ENCODE data around the gene ASCL4.
"Not testable (repeated sequence)": the region's sequence is repeated elsewhere in the genome, so short reads cannot be mapped to it uniquely, and the experiment has no call there.

The ASCL4 gene

GRCh38 chr12:107774349-107775029 lies at the start of gene ASCL4:
Gene ASCL4 (plus strand): TSS chr12:107774704. CDS start chr12:107775219, 515 bp downstream.
- DNase-seq: no peak

- DNase-seq: not testable (repeated sequence)
These were observed 47.2 kb upstream of the ASCL4 start for GRCh38 chr12:107727327-107727726.

GRCh38 chr12:107727742-107728141 lies 46.8 kb upstream of the ASCL4 start:
- DNase-seq: not testable (repeated sequence)

GRCh38 chr12:107730618-107731341 lies 43.7 kb upstream of the ASCL4 start:
- DNase-seq: no peak

- no peak for DNase-seq
These were observed 43.1 kb upstream of the ASCL4 start for GRCh38 chr12:107731366-107731765.

GRCh38 chr12:107732365-107732764 lies 42.1 kb upstream of the ASCL4 start:
- no peak for DNase-seq

GRCh38 chr12:107734139-107734538 lies 40.4 kb upstream of the ASCL4 start:
- no peak for DNase-seq

GRCh38 chr12:107735763-107736162 lies 38.7 kb upstream of the ASCL4 start:
- DNase-seq: peak; percentile 22

- DNase-seq: no peak
These were observed 37.6 kb upstream of the ASCL4 start for GRCh38 chr12:107736914-107737313.

- DNase-seq: no peak
These were observed 26.0 kb upstream of the ASCL4 start for GRCh38 chr12:107748472-107748871.

- no peak for DNase-seq
These were observed 25.4 kb upstream of the ASCL4 start for GRCh38 chr12:107749083-107749482.

- DNase-seq: no peak
These were observed 15.1 kb upstream of the ASCL4 start for GRCh38 chr12:107759410-107759809.

- DNase-seq: peak; percentile 43
These were observed 14.2 kb upstream of the ASCL4 start for GRCh38 chr12:107760207-107760808.

GRCh38 chr12:107760809-107761501 lies 13.5 kb upstream of the ASCL4 start, which contains the start of gene PRDM4:
Gene PRDM4 (minus strand): TSS chr12:107761137. CDS start chr12:107760515, 622 bp downstream.
- peak; percentile 91 for DNase-seq

- peak; percentile 42 for DNase-seq
These were observed 13.0 kb upstream of the ASCL4 start for GRCh38 chr12:107761502-107761904.

- DNase-seq: no peak
These were observed 11.6 kb upstream of the ASCL4 start for GRCh38 chr12:107762874-107763273.

- DNase-seq: no peak
These were observed 9.9 kb upstream of the ASCL4 start for GRCh38 chr12:107764626-107765025.

- DNase-seq: no peak
These were observed 9.2 kb upstream of the ASCL4 start for GRCh38 chr12:107765316-107765715.

- DNase-seq: no peak
These were observed 7.0 kb upstream of the ASCL4 start for GRCh38 chr12:107767466-107767865.

- peak; percentile 51 for DNase-seq
These were observed 703 bp downstream of the ASCL4 start for GRCh38 chr12:107775093-107775721.

GRCh38 chr12:107776171-107776570 lies 1.7 kb downstream of the ASCL4 start:
- no peak for DNase-seq

- no peak for DNase-seq
These were observed 4.0 kb downstream of the ASCL4 start for GRCh38 chr12:107778383-107779025.

Measured in NCI-H2171 treated with DMSO at 0.1 percent for 48 hours (cell line).